ENCODE results near the gene NUP35.

NUP35 gene

GRCh38 chr2:183124222-183124956, at the start of gene NUP35:
TSS of gene NUP35 (plus strand) at chr2:183124443. CDS start at chr2:183124458, 15 bp downstream.
- peak; percentile 42 for DNase-seq (ENCODE audit: extremely low spot score, insufficient read length, low read depth)
- FAIRE-seq, result peak; percentile 96

GRCh38 chr2:183078163-183078463, 46.1 kb upstream of the NUP35 start:
- no peak for FAIRE-seq
- DNase-seq (ENCODE audit: extremely low spot score, insufficient read length, low read depth), result no peak

DNA sequence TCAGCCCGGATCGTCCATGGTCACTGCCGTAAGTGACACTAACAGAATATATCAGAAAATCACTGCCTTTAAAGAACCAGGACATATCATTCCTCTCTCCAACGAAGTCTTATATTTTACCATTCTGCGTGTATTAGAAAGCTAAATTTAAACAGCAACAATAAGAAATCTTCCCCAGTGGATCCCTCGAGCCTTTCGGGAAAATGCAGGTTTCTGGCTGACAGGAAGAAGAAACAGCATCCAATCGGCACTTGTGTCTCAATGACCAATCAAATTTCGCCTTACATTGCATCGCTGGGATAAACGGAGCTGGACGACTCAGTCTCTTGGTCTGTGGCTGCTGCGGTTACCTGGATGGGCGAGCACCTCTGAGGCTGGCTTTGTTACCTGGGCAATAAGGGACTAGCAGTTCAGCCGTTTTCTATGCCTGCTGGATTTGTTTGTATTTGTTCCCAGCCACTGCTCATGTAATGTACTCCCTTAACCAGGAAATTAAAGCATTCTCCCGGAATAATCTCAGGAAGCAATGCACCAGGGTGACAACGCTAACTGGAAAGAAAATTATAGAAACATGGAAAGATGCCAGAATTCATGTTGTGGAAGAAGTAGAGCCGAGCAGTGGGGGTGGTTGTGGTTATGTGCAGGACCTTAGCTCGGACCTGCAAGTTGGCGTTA, 45.6 kb upstream of the NUP35 start, which contains the start of gene DUSP19:
Gene DUSP19 (plus strand): TSS at position 284 of the 675 bp plus-strand sequence. CDS start 187 bp downstream, at position 471.
- peak; percentile 95 for FAIRE-seq
- DNase-seq (ENCODE audit: extremely low spot score, insufficient read length, low read depth), result peak; percentile 55

GRCh38 chr2:183079139-183079775, 45.0 kb upstream of the NUP35 start:
- FAIRE-seq, result no peak
- DNase-seq (ENCODE audit: extremely low spot score, insufficient read length, low read depth), result no peak

DNA sequence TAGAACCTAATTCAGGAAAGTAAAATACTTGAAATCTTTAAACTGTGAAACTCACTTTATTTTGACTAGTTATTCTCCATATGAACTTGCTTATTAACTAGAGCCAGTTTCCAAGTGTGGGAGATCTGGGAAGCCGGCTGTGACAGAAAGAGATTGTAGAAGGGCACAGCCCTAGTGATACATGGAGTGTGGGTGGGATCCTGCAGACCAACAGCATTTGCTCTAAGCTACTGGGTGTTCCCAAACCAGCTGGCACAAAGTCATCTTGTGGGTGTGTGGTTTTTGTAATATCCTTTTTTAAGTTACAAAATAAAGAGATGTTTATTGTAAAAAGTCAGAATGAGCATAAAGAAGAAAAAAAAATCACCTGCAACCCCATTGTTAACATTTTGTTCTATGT, 42.3 kb upstream of the NUP35 start:
- FAIRE-seq, result no peak

GRCh38 chr2:183088061-183088460, 36.2 kb upstream of the NUP35 start:
- no peak for FAIRE-seq
- DNase-seq (ENCODE audit: extremely low spot score, insufficient read length, low read depth), result no peak

More for the DNA sequence above, 42.3 kb upstream of the NUP35 start:
- DNase-seq (ENCODE audit: extremely low spot score, insufficient read length, low read depth), result no peak

DNA sequence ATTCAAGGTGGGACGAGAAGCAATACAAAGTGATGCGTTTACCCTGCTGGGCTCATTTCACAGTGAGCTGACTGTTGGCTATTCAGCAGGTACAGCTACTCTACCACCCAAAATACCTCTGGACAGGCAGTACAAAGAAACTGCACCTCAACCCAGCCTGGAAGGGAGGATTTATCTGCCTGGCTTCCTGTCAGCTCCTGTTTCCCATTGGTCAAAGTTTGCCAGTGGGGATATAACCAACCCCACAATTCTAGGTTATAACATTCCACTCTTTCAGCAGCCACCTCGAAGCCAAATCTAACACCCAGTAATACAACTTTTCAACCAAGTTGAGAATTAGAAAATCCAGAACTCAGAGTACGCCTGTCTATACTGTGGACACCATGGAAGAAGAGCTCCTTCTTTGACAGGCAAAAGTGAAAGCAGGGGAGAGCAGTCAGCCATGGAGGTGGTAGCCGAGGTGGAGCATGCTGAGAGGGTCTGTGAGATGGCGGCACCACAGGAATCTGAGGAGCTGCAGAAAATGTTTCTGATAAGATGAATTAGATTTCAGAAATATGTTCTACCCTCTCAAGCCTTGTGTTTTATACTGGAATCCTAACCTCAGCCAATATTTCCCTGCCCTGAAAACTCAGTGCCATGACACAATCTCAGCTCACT, 34.9 kb upstream of the NUP35 start:
- peak; percentile 73 for FAIRE-seq

GRCh38 chr2:183091318-183091953, 32.8 kb upstream of the NUP35 start:
- no peak for DNase-seq (ENCODE audit: extremely low spot score, insufficient read length, low read depth)
- FAIRE-seq, result no peak

More for the DNA sequence above, 34.9 kb upstream of the NUP35 start:
- DNase-seq (ENCODE audit: extremely low spot score, insufficient read length, low read depth), result no peak

DNA sequence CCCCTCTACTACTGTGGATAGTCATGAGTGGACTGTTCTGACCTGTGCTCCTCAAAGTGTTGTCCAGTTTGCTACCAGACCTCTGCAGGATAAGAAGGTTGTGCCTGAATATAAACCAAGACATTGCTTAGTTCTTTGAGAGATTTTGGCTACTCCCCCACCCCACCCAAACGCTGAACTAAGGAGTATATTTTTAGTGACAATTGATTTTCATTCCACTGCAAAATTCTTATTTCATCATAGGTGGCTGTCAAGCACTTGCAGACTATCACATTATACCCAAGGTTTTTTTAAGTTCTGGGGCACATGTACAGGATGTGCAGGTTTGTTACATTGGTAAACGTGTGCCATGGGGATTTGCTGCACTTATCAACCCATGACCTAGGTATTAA, 32.3 kb upstream of the NUP35 start:
- FAIRE-seq (no peak), DNase-seq (ENCODE audit: extremely low spot score, insufficient read length, low read depth) (no peak)

GRCh38 chr2:183093857-183094657, 30.2 kb upstream of the NUP35 start:
- no peak for DNase-seq (ENCODE audit: extremely low spot score, insufficient read length, low read depth)
- FAIRE-seq, result peak; percentile 76

GRCh38 chr2:183105402-183106134, 18.7 kb upstream of the NUP35 start:
- DNase-seq (ENCODE audit: extremely low spot score, insufficient read length, low read depth), result no peak

GRCh38 chr2:183112577-183112976, 11.7 kb upstream of the NUP35 start:
- FAIRE-seq (no peak), DNase-seq (ENCODE audit: extremely low spot score, insufficient read length, low read depth) (no peak)

More at GRCh38 chr2:183105402-183106134, 18.7 kb upstream of the NUP35 start:
- FAIRE-seq, result no peak

- DNase-seq (ENCODE audit: extremely low spot score, insufficient read length, low read depth) (no peak), FAIRE-seq (no peak)
Measured at GRCh38 chr2:183113630-183114029, 10.6 kb upstream of the NUP35 start.

- DNase-seq (ENCODE audit: extremely low spot score, insufficient read length, low read depth) (no peak), FAIRE-seq (no peak)
Measured at GRCh38 chr2:183117226-183117625, 7.0 kb upstream of the NUP35 start.

- FAIRE-seq, result no peak
- no peak for DNase-seq (ENCODE audit: extremely low spot score, insufficient read length, low read depth)
Measured at GRCh38 chr2:183123117-183123958, 905 bp upstream of the NUP35 start.

DNA sequence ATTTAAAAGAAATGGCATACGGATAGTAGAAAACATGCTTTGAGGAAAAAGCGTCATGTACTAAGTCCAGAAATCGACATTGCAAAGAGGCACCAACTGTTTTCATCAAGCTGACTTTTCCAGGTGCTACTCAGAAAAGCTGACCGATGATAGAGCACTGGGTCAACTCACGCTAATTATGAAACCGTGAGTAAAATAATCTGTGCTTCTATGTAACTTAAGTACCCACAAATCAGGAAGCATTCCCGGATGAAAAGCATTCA, 353 bp upstream of the NUP35 start:
- peak; percentile 7 for DNase-seq (ENCODE audit: extremely low spot score, insufficient read length, low read depth)
- FAIRE-seq, result no peak

DNA sequence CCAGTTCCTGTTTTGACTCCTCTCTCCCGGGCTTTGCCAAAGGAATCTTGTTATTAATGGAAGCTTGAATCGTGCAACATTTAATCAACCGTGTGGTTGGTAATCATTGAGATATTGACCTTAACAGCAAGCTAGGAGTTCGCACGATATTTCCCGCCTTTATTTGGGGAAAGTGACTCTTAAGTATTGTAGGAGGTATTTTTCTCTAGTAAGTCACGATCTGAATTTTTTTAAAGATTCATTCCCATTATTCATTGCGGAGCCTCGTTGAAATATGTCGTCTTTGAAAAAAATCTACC, 663 bp downstream of the NUP35 start:
- FAIRE-seq (no peak), DNase-seq (ENCODE audit: extremely low spot score, insufficient read length, low read depth) (no peak)

DNA sequence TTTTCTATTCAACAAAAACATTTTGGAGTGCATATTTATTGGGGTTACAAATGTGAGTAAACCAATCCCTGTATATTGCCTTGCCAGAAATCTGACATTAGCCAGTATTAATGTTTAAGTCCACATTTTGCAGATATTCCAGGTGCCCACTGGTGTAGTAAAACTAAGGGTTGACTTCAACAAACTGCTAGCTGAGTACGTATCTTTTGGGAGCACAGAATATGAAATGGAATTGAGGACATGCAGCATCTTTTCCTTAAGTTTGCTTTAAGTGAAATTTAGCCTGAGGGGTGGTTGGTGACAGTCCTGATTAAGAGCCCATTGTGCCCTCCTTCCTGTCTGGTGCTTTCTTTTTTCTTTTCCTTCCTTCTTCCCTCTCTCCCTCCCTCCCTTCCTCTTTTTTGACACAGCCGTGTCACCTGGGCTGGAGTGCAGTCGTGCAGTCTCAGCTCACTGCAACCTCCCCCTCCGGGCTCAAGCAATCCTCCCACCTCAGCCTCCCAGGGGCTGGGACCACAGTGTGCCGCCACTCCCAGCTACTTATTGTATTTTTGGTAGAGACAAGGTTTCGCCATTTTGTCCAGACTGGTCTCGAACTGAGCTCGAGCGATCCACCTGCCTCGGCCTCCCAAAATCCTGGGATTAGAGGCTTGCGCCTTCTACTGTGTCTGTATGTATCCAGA, 1.6 kb downstream of the NUP35 start:
- DNase-seq (ENCODE audit: extremely low spot score, insufficient read length, low read depth), result no peak
- peak; percentile 12 for FAIRE-seq

All from GM18507 (cell line).